DND-41 (cell line): ENCODE measurements around the gene ARHGAP4.

Experiments
- CTCF ChIP-seq: IDR thresholded peaks from 2 replicates; pipeline ENCODE4 v1.5.1; 2012; ENCODE audit warnings: borderline replicate concordance, low read length, moderate library complexity, mild to moderate bottlenecking; ENCODE audit not compliant: poor library complexity, severe bottlenecking; ENCODE audit errors: extremely low read depth
- EZH2 ChIP-seq: IDR thresholded peaks from 3 replicates; pipeline ENCODE4 v1.6.1; 2012; ENCODE audit warnings: borderline replicate concordance, low read depth, mild to moderate bottlenecking, moderate library complexity, low read length, inconsistent platforms; ENCODE audit not compliant: severe bottlenecking

DNA sequence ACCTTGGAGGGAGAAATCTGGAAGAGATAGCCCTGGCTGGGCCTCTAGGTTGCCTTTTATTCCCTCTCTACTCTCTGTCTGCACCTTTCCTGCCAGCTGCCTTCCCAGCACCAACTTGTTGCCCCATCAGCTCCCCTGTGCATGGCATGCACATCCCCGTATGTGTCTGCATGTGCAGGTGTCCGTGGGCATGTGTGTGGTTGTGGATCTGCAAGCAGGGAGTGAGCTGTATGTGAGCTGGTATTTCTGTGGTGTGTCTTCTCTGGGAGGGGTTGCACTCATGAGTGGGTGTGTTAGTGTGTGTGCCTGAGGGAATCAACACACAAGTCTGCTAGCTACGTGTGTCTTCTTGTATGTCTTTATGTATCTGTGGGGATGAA lies 50.0 kb downstream of the ARHGAP4 start:
- no peak for TF ChIP-seq EZH2
- TF ChIP-seq CTCF = no peak
